H1 (cell line): Measurements from ENCODE around the gene SPATA31D4. TPM values are rescaled to one million over a fixed set of nuclear protein-coding genes. Genes with fewer than 3 reads are reported as not detected.

Experiments
- TCF12 ChIP-seq: IDR thresholded peaks from 2 replicates; pipeline ENCODE4 v1.6.1; 2011; ENCODE audit warnings: low read depth, mild to moderate bottlenecking, low read length
- ZNF274 ChIP-seq: IDR thresholded peaks from 2 replicates; pipeline ENCODE4 v1.7.0; 2012; ENCODE audit warnings: low read length, borderline replicate concordance; ENCODE audit errors: extremely low read depth
- polyA plus RNA-seq, 7 experiments: library from polyadenylated mRNA; depleted of rRNA in 3 of 7; stranded (reverse) in 5 of 7; unstranded in 2 of 7; fragments of >200 nt in 5 of 7; fragments of 200-250 nt in 2 of 7; gene quantifications; 1 replicate in 5 of 7; 2 replicates in 1 of 7; 4 replicates in 1 of 7; pipeline versions ENCODE4 v1.2.1 to v1.2.3, GENCODE V29; 2011 to 2013; ENCODE audit warnings: missing spikeins in 2 of 7, mixed read lengths in 2 of 7
- total RNA-seq: library from RNA; stranded (reverse); fragmentation: NEBNext Ultra II Directional; extraction: Animal tissue kit (Norgen Biotek cat#: 25700); gene quantifications from 2 replicates; pipeline ENCODE4 v1.2.1, GENCODE V29; 2021
- TF ChIP-seq, protein P1 (sequence below): IDR thresholded peaks from 2 replicates; pipeline ENCODE4 v1.6.1; 2012; ENCODE audit warnings: low read length, inconsistent platforms

Gene SPATA31D4
- total and polyA plus RNA-seq, 2 of the 8 experiments (the other 6 are each of a cell fraction or from before 2014, with no cell fraction given): not detected

GRCh38 chr9:81878530-81878929, 49.7 kb upstream of the SPATA31D4 start (continued):
- TF ChIP-seq, protein P1, sequence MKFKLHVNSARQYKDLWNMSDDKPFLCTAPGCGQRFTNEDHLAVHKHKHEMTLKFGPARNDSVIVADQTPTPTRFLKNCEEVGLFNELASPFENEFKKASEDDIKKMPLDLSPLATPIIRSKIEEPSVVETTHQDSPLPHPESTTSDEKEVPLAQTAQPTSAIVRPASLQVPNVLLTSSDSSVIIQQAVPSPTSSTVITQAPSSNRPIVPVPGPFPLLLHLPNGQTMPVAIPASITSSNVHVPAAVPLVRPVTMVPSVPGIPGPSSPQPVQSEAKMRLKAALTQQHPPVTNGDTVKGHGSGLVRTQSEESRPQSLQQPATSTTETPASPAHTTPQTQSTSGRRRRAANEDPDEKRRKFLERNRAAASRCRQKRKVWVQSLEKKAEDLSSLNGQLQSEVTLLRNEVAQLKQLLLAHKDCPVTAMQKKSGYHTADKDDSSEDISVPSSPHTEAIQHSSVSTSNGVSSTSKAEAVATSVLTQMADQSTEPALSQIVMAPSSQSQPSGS: no peak
- TF ChIP-seq TCF12 (no peak), ZNF274 (no peak)
